H1 (cell line): ENCODE results near the gene LARGE2. TPM values are rescaled to one million over a fixed set of nuclear protein-coding genes. Genes with fewer than 3 reads are reported as not detected.

ENCODE experiments used
- CTCF ChIA-PET: fragments of 300-600 bp; sonication (Branson Sonifier 250); formaldehyde crosslinking; loops from one replicate; lab custom pipeline; 2021; ENCODE audit not compliant: partially characterized antibody; lab: Charles Lee
- POLR2A ChIA-PET: fragments of 300-600 bp; sonication (Branson Sonifier 250); formaldehyde crosslinking; loops from one replicate; lab custom pipeline; 2021; ENCODE audit warnings: inconsistent platforms; ENCODE audit not compliant: partially characterized antibody; lab: Charles Lee
- DNase-seq, 2 experiments: peaks; one replicate each; pipeline versions ENCODE4 v3.0.0 to v3.0.0-alpha.2; 2010 to 2022; ENCODE audit warnings: low spot score in 2 of 2, low read depth in 1 of 2, mixed read lengths in 1 of 2
- FAIRE-seq: peaks from 2 replicates; lab custom pipeline; 2011; peaks lifted over from hg19 to GRCh38; lab: Jason Lieb, UNC
- H2AFZ ChIP-seq: 2 replicates; pipeline ENCODE4 v1.8.1; 2012; ENCODE audit warnings: low read length, inconsistent platforms
- H2AK5ac ChIP-seq: 2 replicates; pipeline ENCODE4 v1.6.1; 2013; ENCODE audit warnings: low read depth, low read length
- H2BK120ac ChIP-seq: replicated peaks from 2 replicates; pipeline ENCODE3; 2013; ENCODE audit warnings: low read depth, low read length, inconsistent platforms
- H2BK12ac ChIP-seq: 2 replicates; pipeline ENCODE4 v1.6.1; 2013; ENCODE audit warnings: low read depth, low read length
- H2BK15ac ChIP-seq: 2 replicates; pipeline ENCODE4 v1.6.1; 2013; ENCODE audit warnings: low read length
- H2BK20ac ChIP-seq: 2 replicates; pipeline ENCODE4 v1.6.1; 2013; ENCODE audit warnings: low read length
- H2BK5ac ChIP-seq: 2 replicates; pipeline ENCODE4 v1.6.1; 2013; ENCODE audit warnings: low read depth, low read length
- H3K14ac ChIP-seq: 2 replicates; pipeline ENCODE4 v1.6.1; 2013; ENCODE audit warnings: inconsistent platforms; ENCODE audit not compliant: insufficient read length
- H3K18ac ChIP-seq: 2 replicates; pipeline ENCODE4 v1.6.1; 2013; ENCODE audit warnings: low read length; ENCODE audit errors: extremely low read depth
- H3K23ac ChIP-seq: 2 replicates; pipeline ENCODE4 v1.6.1; 2013; ENCODE audit warnings: inconsistent platforms; ENCODE audit not compliant: insufficient read length
- H3K23me2 ChIP-seq: 2 replicates; pipeline ENCODE4 v1.6.1; 2013; ENCODE audit warnings: low read depth, low read length
- H3K27ac ChIP-seq: 2 replicates; pipeline ENCODE4 v1.6.1; 2011; ENCODE audit warnings: low read depth, low read length, inconsistent platforms
- H3K27me3 ChIP-seq, 4 experiments: replicated peaks in 1 of 4; 1 replicate in 1 of 4; 2 replicates in 3 of 4; pipeline versions ENCODE4 v1.6.1 to v1.8.1; 2011 to 2013; ENCODE audit warnings: low read length in 3 of 4, mild to moderate bottlenecking in 3 of 4, inconsistent platforms in 2 of 4, mixed read lengths in 2 of 4, moderate library complexity in 1 of 4; ENCODE audit not compliant: control insufficient read depth in 3 of 4, insufficient read depth in 3 of 4; ENCODE audit errors: extremely low read depth in 1 of 4
- H3K36me3 ChIP-seq, 4 experiments: 2 replicates each; pipeline versions ENCODE4 v1.6.1 to v1.8.1; 2011 to 2013; ENCODE audit warnings: mild to moderate bottlenecking in 4 of 4, low read length in 3 of 4, moderate library complexity in 2 of 4, control low read depth in 1 of 4, inconsistent platforms in 1 of 4; ENCODE audit not compliant: insufficient read depth in 4 of 4, control insufficient read depth in 2 of 4
- H3K4ac ChIP-seq: replicated peaks from 2 replicates; pipeline ENCODE3; 2013; ENCODE audit warnings: low read length, low read depth, mixed read lengths, inconsistent platforms; ENCODE audit not compliant: insufficient read length
- H3K4me1 ChIP-seq, 4 experiments: replicated peaks in 1 of 4; 1 replicate in 1 of 4; 2 replicates in 3 of 4; pipeline versions ENCODE4 v1.6.1 to v1.8.1; 2011 to 2013; ENCODE audit warnings: low read length in 3 of 4, inconsistent platforms in 2 of 4, mixed read lengths in 1 of 4; ENCODE audit not compliant: insufficient read depth in 4 of 4, control insufficient read depth in 3 of 4
- H3K4me2 ChIP-seq, 2 experiments: 2 replicates each; pipeline versions ENCODE4 v1.6.1 to v1.8.1; 2011 to 2013; ENCODE audit warnings: low read depth in 2 of 2, low read length in 2 of 2, control low read depth in 1 of 2, inconsistent platforms in 1 of 2, mild to moderate bottlenecking in 1 of 2; ENCODE audit not compliant: insufficient read depth in 1 of 2
- H3K4me3 ChIP-seq, 4 experiments: fragments of 200-600, 300-600 bp in 1 of 4; sonication (generic), shearing (Covaris generic), sonication (Bioruptor Twin) in 1 of 4; 2 replicates each; pipeline versions ENCODE4 v1.5.1 to v1.8.1; 2011 to 2016; ENCODE audit warnings: low read length in 4 of 4, low read depth in 3 of 4, control low read depth in 2 of 4, inconsistent platforms in 2 of 4, mild to moderate bottlenecking in 2 of 4, mixed read lengths in 1 of 4, moderate library complexity in 1 of 4; ENCODE audit not compliant: insufficient read depth in 2 of 4; ENCODE audit errors: extremely low read depth in 1 of 4
- H3K56ac ChIP-seq: replicated peaks from 2 replicates; pipeline ENCODE3; 2013; ENCODE audit warnings: low read depth, mild to moderate bottlenecking, mixed read lengths, low read length, inconsistent platforms; ENCODE audit not compliant: insufficient read length
- H3K79me1 ChIP-seq: 2 replicates; pipeline ENCODE4 v1.6.1; 2013; ENCODE audit warnings: low read depth, low read length, control low read depth
- H3K79me2 ChIP-seq, 2 experiments: 2 replicates each; pipeline versions ENCODE4 v1.6.1 to v1.8.1; 2012 to 2013; ENCODE audit warnings: low read length in 2 of 2, mild to moderate bottlenecking in 2 of 2, inconsistent platforms in 1 of 2; ENCODE audit not compliant: insufficient read depth in 2 of 2, control insufficient read depth in 1 of 2
- H3K9ac ChIP-seq, 4 experiments: replicated peaks in 1 of 4; 1 replicate in 1 of 4; 2 replicates in 3 of 4; pipeline versions ENCODE4 v1.6.1 to v1.8.1; 2011 to 2013; ENCODE audit warnings: low read depth in 3 of 4, low read length in 3 of 4, control low read depth in 2 of 4, mild to moderate bottlenecking in 2 of 4, moderate library complexity in 2 of 4, inconsistent platforms in 1 of 4; ENCODE audit errors: extremely low read depth in 1 of 4
- H3K9me3 ChIP-seq, 2 experiments: 2 replicates each; pipeline versions ENCODE4 v1.6.1 to v1.8.1; 2012 to 2013; ENCODE audit warnings: mild to moderate bottlenecking in 2 of 2, moderate library complexity in 2 of 2, control low read depth in 1 of 2, inconsistent platforms in 1 of 2, low read depth in 1 of 2, low read length in 1 of 2, mixed read lengths in 1 of 2; ENCODE audit not compliant: insufficient read depth in 2 of 2
- H4K20me1 ChIP-seq, 2 experiments: replicated peaks in 1 of 2; 2 replicates each; pipeline versions ENCODE3 to v1.8.1; 2011 to 2013; ENCODE audit warnings: inconsistent platforms in 2 of 2, low read length in 2 of 2, mild to moderate bottlenecking in 1 of 2; ENCODE audit not compliant: insufficient read depth in 2 of 2, control insufficient read depth in 1 of 2
- H4K5ac ChIP-seq: 2 replicates; pipeline ENCODE4 v1.6.1; 2013; ENCODE audit warnings: low read length, low read depth, mixed read lengths, inconsistent platforms; ENCODE audit not compliant: insufficient read length
- H4K8ac ChIP-seq: 2 replicates; pipeline ENCODE4 v1.8.0; 2013; ENCODE audit warnings: mild to moderate bottlenecking, moderate library complexity, low read length, inconsistent platforms; ENCODE audit not compliant: insufficient read depth; ENCODE audit errors: extremely low read depth
- H4K91ac ChIP-seq: replicated peaks from 2 replicates; pipeline ENCODE3; 2013; ENCODE audit warnings: low read length, mixed read lengths, inconsistent platforms; ENCODE audit not compliant: insufficient read length
- ATF2 ChIP-seq: IDR thresholded peaks from 2 replicates; pipeline ENCODE4 v1.6.1; 2012; ENCODE audit warnings: low read length, inconsistent platforms
- ATF3 ChIP-seq: IDR thresholded peaks from 2 replicates; pipeline ENCODE4 v1.6.1; 2011; ENCODE audit warnings: low read depth, mild to moderate bottlenecking, low read length; ENCODE audit not compliant: insufficient read depth
- CBX5 ChIP-seq: fragments of 300-800, 300-1000 bp; sonication (generic); IDR thresholded peaks from 2 replicates; pipeline ENCODE4 v1.7.1; 2016; ENCODE audit warnings: antibody characterized with exemption, low read length, low read depth
- MAFK ChIP-seq: IDR thresholded peaks from 2 replicates; pipeline ENCODE4 v1.6.1; 2012; ENCODE audit warnings: low read depth, mild to moderate bottlenecking, improper control_type of control experiment, low read length
- RBBP5 ChIP-seq: IDR thresholded peaks from 2 replicates; pipeline ENCODE4 v1.7.1; 2012; ENCODE audit warnings: low read depth, mild to moderate bottlenecking, inconsistent platforms, low read length, moderate library complexity, borderline replicate concordance
- RFX5 ChIP-seq: IDR thresholded peaks from 2 replicates; pipeline ENCODE4 v1.6.1; 2011; ENCODE audit warnings: low read depth, low read length, improper control_type of control experiment, borderline replicate concordance
- SRF ChIP-seq: IDR thresholded peaks from 2 replicates; pipeline ENCODE4 v1.6.1; 2011; ENCODE audit warnings: mild to moderate bottlenecking, low read depth, low read length, moderate library complexity
- TBP ChIP-seq: IDR thresholded peaks from 2 replicates; pipeline ENCODE4 v1.6.1; 2011; ENCODE audit warnings: low read depth, low read length, improper control_type of control experiment
- TCF12 ChIP-seq: IDR thresholded peaks from 2 replicates; pipeline ENCODE4 v1.6.1; 2011; ENCODE audit warnings: low read depth, mild to moderate bottlenecking, low read length
- TEAD4 ChIP-seq: IDR thresholded peaks from 2 replicates; pipeline ENCODE4 v1.6.1; 2012; ENCODE audit warnings: low read depth, low read length, inconsistent platforms, mixed read lengths
- ZNF274 ChIP-seq: IDR thresholded peaks from 2 replicates; pipeline ENCODE4 v1.7.0; 2012; ENCODE audit warnings: low read length, borderline replicate concordance; ENCODE audit errors: extremely low read depth
- WGBS, 2 experiments: shearing (Covaris generic) in 1 of 2; methylation state at CpG; one replicate each; pipeline versions ENCODE4 v1.1.6 to v1.1.7; 2013 to 2015; ENCODE audit warnings: low lambda C conversion rate in 2 of 2, mixed read lengths in 2 of 2, inconsistent platforms in 1 of 2, low coverage in 1 of 2, missing lambda C conversion rate in 1 of 2; ENCODE audit not compliant: insufficient replicate concordance in 2 of 2, insufficient coverage in 1 of 2, insufficient read length in 1 of 2; ENCODE audit errors: extremely low coverage in 1 of 2, missing lambda C conversion rate in 1 of 2; 5-methylcytosine and 5-hydroxymethylcytosine counted together
- polyA plus RNA-seq, 7 experiments: library from polyadenylated mRNA; depleted of rRNA in 3 of 7; stranded (reverse) in 5 of 7; unstranded in 2 of 7; fragments of >200 nt in 5 of 7; fragments of 200-250 nt in 2 of 7; gene quantifications; 1 replicate in 5 of 7; 2 replicates in 1 of 7; 4 replicates in 1 of 7; pipeline versions ENCODE4 v1.2.1 to v1.2.3, GENCODE V29; 2011 to 2013; ENCODE audit warnings: missing spikeins in 2 of 7, mixed read lengths in 2 of 7
- total RNA-seq: library from RNA; stranded (reverse); fragmentation: NEBNext Ultra II Directional; extraction: Animal tissue kit (Norgen Biotek cat#: 25700); gene quantifications from 2 replicates; pipeline ENCODE4 v1.2.1, GENCODE V29; 2021

Gene LARGE2
- total and polyA plus RNA-seq, 2 of the 8 experiments (the other 6 are each of a cell fraction or from before 2014, with no cell fraction given): 111 to 137 TPM

DNA sequence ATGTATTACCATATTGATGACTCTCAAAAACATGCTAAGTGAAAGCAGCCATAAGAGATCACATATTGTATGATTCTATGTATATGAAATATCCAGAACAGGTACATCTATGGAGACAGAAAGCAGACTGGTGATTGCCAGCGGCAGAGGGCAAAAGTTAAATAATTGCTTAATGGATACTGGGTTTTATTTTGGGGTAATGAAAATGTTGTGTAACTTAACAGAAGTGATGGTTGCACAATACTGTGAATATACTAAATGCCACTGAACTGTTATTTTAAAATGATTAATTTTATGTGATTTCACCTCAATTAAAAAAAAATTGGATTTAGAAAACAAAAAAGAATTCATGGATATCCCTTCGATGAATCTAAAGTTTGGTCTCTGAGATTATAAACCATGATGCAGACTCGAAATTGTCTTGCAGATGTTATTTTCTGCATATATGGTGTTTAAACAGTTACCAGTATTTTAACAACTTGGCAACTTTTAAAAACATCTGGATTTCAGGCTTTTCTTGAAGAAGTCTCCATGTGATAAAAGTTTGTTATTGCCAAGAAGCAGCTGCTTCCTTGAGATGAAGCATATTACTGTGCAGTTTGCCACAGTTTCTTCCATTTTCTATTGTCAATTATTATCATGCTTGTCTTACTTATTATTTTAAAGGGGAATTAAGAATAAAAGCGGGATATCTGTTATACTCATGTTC, 38.1 kb downstream of the LARGE2 start:
- Histone ChIP-seq H2BK120ac (no peak overlapping the region), H4K20me1 (no peaks in the 10 kb centered on the region), H3K4me1 (peaks cover 0 to 3% (median 0%) of the 10 kb centered on the region in 4 experiments; a peak in 2 of 7 replicates), H2AFZ (no peak overlapping the region), H3K14ac (no peak overlapping the region), H2BK12ac (no peak overlapping the region), H3K79me2 (no peaks in the 10 kb centered on the region), H4K91ac (no peak overlapping the region), H2BK5ac (no peak overlapping the region), H3K4ac (no peak overlapping the region), H3K9ac (no peak overlapping the region), H4K5ac (no peak overlapping the region), H3K4me3 (no peak overlapping the region), H3K18ac (no peak overlapping the region), H4K8ac (no peak overlapping the region), H3K56ac (no peak overlapping the region), H2AK5ac (no peak overlapping the region), H3K23ac (no peak overlapping the region), H3K27ac (no peak overlapping the region), H3K79me1 (no peaks in the 10 kb centered on the region), H3K36me3 (peaks cover 2 to 30% (median 9%) of the 10 kb centered on the region in 4 experiments; a peak in 7 of 8 replicates), H3K23me2 (no peaks in the 10 kb centered on the region), H3K4me2 (no peak overlapping the region), H3K27me3 (no peaks in the 10 kb centered on the region), H2BK15ac (no peak overlapping the region), H2BK20ac (no peak overlapping the region), H3K9me3 (no peaks in the 10 kb centered on the region)
- CTCF ChIA-PET: interaction anchor here (2.2 to 8.7 kb wide), 2 partner anchors 31 to 88 kb away, joined by 7 to 101 read pairs; no protein-coding TSS in a partner anchor
- POLR2A ChIA-PET: no interaction called here
- 92% methylated on average over 4 of the region's 4 CpGs; no CpG with 5 or more reads in 1 of the 2 experiments for WGBS, 2 experiments
- no peak for DNase-seq
- FAIRE-seq: no peak
- TF ChIP-seq ATF2: no peak
- TF ChIP-seq ZNF274: no peak
- TF ChIP-seq RFX5: no peak
- TF ChIP-seq ATF3: no peak
- TF ChIP-seq MAFK: no peak
- no peak for TF ChIP-seq TBP
- TF ChIP-seq TEAD4: no peak
- TF ChIP-seq RBBP5: no peak
- TF ChIP-seq SRF: no peak
- no peak for TF ChIP-seq CBX5
- TF ChIP-seq TCF12: no peak
